PFSK-1 (cell line): ENCODE measurements around the gene DYDC1.

ENCODE experiments used
- FOXP2 ChIP-seq: optimal IDR thresholded peaks from 2 replicates; pipeline ENCODE3; 2011; ENCODE audit warnings: borderline replicate concordance, control low read depth, inconsistent platforms; ENCODE audit not compliant: insufficient read depth; ENCODE audit errors: extremely low read length, extremely low read depth
- POLR2AphosphoS5 ChIP-seq: IDR thresholded peaks from 2 replicates; pipeline ENCODE4 v1.6.1; 2012; ENCODE audit warnings: low read depth, mild to moderate bottlenecking, control low read depth, low read length, moderate library complexity
- REST ChIP-seq, 2 experiments: IDR thresholded peaks; 2 replicates each; pipeline versions ENCODE4 v1.6.1 to v1.8.0; 2011 to 2012; ENCODE audit warnings: low read depth in 2 of 2, low read length in 2 of 2, control low read depth in 1 of 2, inconsistent platforms in 1 of 2, mild to moderate bottlenecking in 1 of 2, moderate library complexity in 1 of 2; ENCODE audit not compliant: insufficient read depth in 1 of 2
- SIN3A ChIP-seq: IDR thresholded peaks from 2 replicates; pipeline ENCODE4 v1.6.1; 2012; ENCODE audit warnings: mild to moderate bottlenecking, low read length, moderate library complexity, borderline replicate concordance; ENCODE audit not compliant: insufficient read depth
- TAF1 ChIP-seq: IDR thresholded peaks from 2 replicates; pipeline ENCODE4 v1.6.1; 2012; ENCODE audit warnings: low read length, control low read depth, borderline replicate concordance; ENCODE audit not compliant: insufficient read depth

- TF ChIP-seq SIN3A (no peak), POLR2AphosphoS5 (no peak), TAF1 (no peak), REST (IDR thresholded peaks at IDR 0.05; ENCODE audit: insufficient read depth in 1 of 2, low read depth in 2 of 2, low read length in 2 of 2) (no peak), FOXP2 (no peak)
These were observed 36.2 kb downstream of the DYDC1 start for GRCh38 chr10:80320377-80320776.
